ENCODE data around the gene DHCR24. TPM values are rescaled to one million over a fixed set of nuclear protein-coding genes. Genes with fewer than 3 reads are reported as not detected.

DHCR24 gene
- total and polyA plus RNA-seq, 2 of the 13 experiments (the other 11 are each of a cell fraction or from before 2014, with no cell fraction given): 374 to 448 TPM

GRCh38 chr1:54883349-54884102 is 3.5 kb downstream of the DHCR24 start (continued):
- TF ChIP-seq ZNF292 (CRISPR knock-in tag; IDR thresholded peaks at IDR 0.05; ENCODE audit: borderline replicate concordance, low read depth) (no peak), KDM4B (CRISPR knock-in tag; IDR thresholded peaks at IDR 0.05) (0 out of 2 replicates have a peak, but pooled peaks have one; percentile 39), MLLT10 (CRISPR knock-in tag; IDR thresholded peaks at IDR 0.05) (peak; percentile 49; the same call in 1 of the 2 replicates), NR2F6 (IDR thresholded peaks at IDR 0.05) (peak; percentile 30; the same call in 1 of the 2 replicates), NR2F6 (CRISPR knock-in tag; IDR thresholded peaks at IDR 0.05) (peak; percentile 39), HDAC1 (CRISPR knock-in tag; IDR thresholded peaks at IDR 0.05) (peak; percentile 82), YY1 (IDR thresholded peaks at IDR 0.05; ENCODE audit: insufficient read depth, insufficient replicate concordance, low read depth, low read length) (no peak), ZNF101 (CRISPR knock-in tag; IDR thresholded peaks at IDR 0.05; ENCODE audit: borderline replicate concordance, low read depth) (no peak), TARDBP (CRISPR knock-in tag; IDR thresholded peaks at IDR 0.05) (peak; percentile 48; the same call in 1 of the 2 replicates), ZKSCAN5 (CRISPR knock-in tag; IDR thresholded peaks at IDR 0.05) (no peak), EP300 (IDR thresholded peaks at IDR 0.05; ENCODE audit: low read depth in 2 of 2, low read length in 2 of 2) (peak; percentile 63 to 67; a peak in 2 of 4 replicates), EP300 (CRISPR knock-in tag; IDR thresholded peaks at IDR 0.05; ENCODE audit: borderline replicate concordance) (no peak), ZFP62 (CRISPR knock-in tag; IDR thresholded peaks at IDR 0.05) (no peak), HHEX (CRISPR knock-in tag; IDR thresholded peaks at IDR 0.05) (no peak), ZNF331 (CRISPR knock-in tag; IDR thresholded peaks at IDR 0.05) (0 out of 2 replicates have a peak, but pooled peaks have one; percentile 50), JARID2 (CRISPR knock-in tag; IDR thresholded peaks at IDR 0.05; ENCODE audit: insufficient replicate concordance) (no peak), MNT (IDR thresholded peaks at IDR 0.05) (no peak), ZNF382 (CRISPR knock-in tag; IDR thresholded peaks at IDR 0.05; ENCODE audit: borderline replicate concordance) (no peak), ZC3H4 (CRISPR knock-in tag; IDR thresholded peaks at IDR 0.05; ENCODE audit: borderline replicate concordance) (no peak), CHD2 (IDR thresholded peaks at IDR 0.05; ENCODE audit: low read depth, low read length) (no peak), RAD51 (IDR thresholded peaks at IDR 0.05; ENCODE audit: borderline replicate concordance) (no peak), ZNF235 (CRISPR knock-in tag; IDR thresholded peaks at IDR 0.05; ENCODE audit: borderline replicate concordance) (no peak), NONO (IDR thresholded peaks at IDR 0.05) (no peak), NONO (CRISPR knock-in tag; conservative IDR thresholded peaks at IDR 0.05) (peak; percentile 49; the same call in 1 of the 2 replicates), PAXIP1 (CRISPR knock-in tag; conservative IDR thresholded peaks at IDR 0.05) (peak; percentile 53; the same call in 1 of the 2 replicates), ZNF570 (CRISPR knock-in tag; IDR thresholded peaks at IDR 0.05; ENCODE audit: borderline replicate concordance) (no peak), BATF2 (CRISPR knock-in tag; IDR thresholded peaks at IDR 0.05) (no peak)

Measured in HepG2 (cell line).